ENCODE measurements around the gene ZNF689. TPM values are rescaled to one million over a fixed set of nuclear protein-coding genes. Genes with fewer than 3 reads are reported as not detected.

The ZNF689 gene
- total RNA-seq, 1 experiment from 2014 or later = 21.1 TPM

- Histone ChIP-seq H2BK5ac (ENCODE audit: insufficient read length, low read length) (no peak overlapping the region), H3K9ac (ENCODE audit: extremely low read depth, insufficient read length, low read length) (no peak overlapping the region), H2BK120ac (ENCODE audit: low read depth, low read length, poor library complexity, severe bottlenecking) (no peak overlapping the region), H3K56ac (ENCODE audit: insufficient read length, low read depth, low read length) (no peak overlapping the region), H3K4me1 (ENCODE audit: insufficient read depth, low read length) (peaks cover 3% of the 10 kb centered on the region; the same call in 1 of the 2 replicates), H3K27me3 (ENCODE audit: insufficient read depth, low read length) (no peaks in the 10 kb centered on the region), H3K4me2 (ENCODE audit: insufficient read depth, insufficient read length, low read length) (no peak overlapping the region), H3K79me2 (ENCODE audit: insufficient read depth, low read length) (no peaks in the 10 kb centered on the region), H4K91ac (ENCODE audit: insufficient read length, low read depth, low read length) (no peak overlapping the region), H2BK20ac (ENCODE audit: low read depth, low read length, poor library complexity, severe bottlenecking) (no peak overlapping the region), H3K23me2 (ENCODE audit: insufficient read length, low read depth, low read length, poor library complexity, severe bottlenecking) (peaks cover 4% of the 10 kb centered on the region), H3K14ac (ENCODE audit: insufficient read depth, low read length) (no peak overlapping the region), H3K23ac (ENCODE audit: insufficient read length, low read depth, low read length) (no peak overlapping the region), H3K9me3 (ENCODE audit: control insufficient read depth, low read depth, low read length) (no peaks in the 10 kb centered on the region), H2BK12ac (ENCODE audit: insufficient read length, low read depth, low read length) (no peak overlapping the region), H3T11ph (ENCODE audit: low read length) (no peak overlapping the region), H4K5ac (ENCODE audit: insufficient read length, low read depth, low read length) (no peak overlapping the region), H2AFZ (ENCODE audit: low read length) (no peak overlapping the region), H3K27ac (ENCODE audit: insufficient read length, low read depth, low read length) (no peak overlapping the region), H4K20me1 (ENCODE audit: control insufficient read depth, insufficient read depth, insufficient read length) (no peaks in the 10 kb centered on the region), H4K8ac (replicated peaks; ENCODE audit: insufficient read length, low read depth, low read length) (no peak overlapping the region), H2BK15ac (ENCODE audit: low read depth, low read length) (no peak overlapping the region), H3K4ac (ENCODE audit: low read depth, low read length) (no peak overlapping the region), H3K18ac (ENCODE audit: insufficient read length, low read depth, low read length) (no peak overlapping the region), H3K79me1 (ENCODE audit: insufficient read depth, low read depth, low read length, poor library complexity, severe bottlenecking) (no peaks in the 10 kb centered on the region), H2AK5ac (ENCODE audit: insufficient read length, low read length) (no peak overlapping the region)
- Mint-ChIP-seq H3K27me3 (ENCODE audit: low read depth) (peaks cover under 1% of the 10 kb centered on the region; the same call in 1 of the 2 replicates), H3K36me3 (ENCODE audit: insufficient read depth in 1 of 3, low read depth in 3 of 3) (peaks cover 5 to 32% (median 30%) of the 10 kb centered on the region in 3 experiments), H3K9me3 (peaks cover 0 to 3% of the 10 kb centered on the region in 2 experiments; a peak in 1 of 5 replicates), H3K27ac (peak overlapping the region in 1 of 3 experiments; percentile 55; a peak in 1 of 7 replicates), H3K4me3 (no peak overlapping the region), H3K4me1 (peaks cover 22 to 30% of the 10 kb centered on the region in 2 experiments)
- DNase-seq = no peak
- WGBS (ENCODE audit: extremely low coverage, insufficient read length, low lambda C conversion rate) = no CpG with 5 or more reads among the region's 4 CpGs
- no peak for TF ChIP-seq CTCF (conservative IDR thresholded peaks at IDR 0.05)
These were observed 57.2 kb downstream of the ZNF689 start for GRCh38 chr16:30552956-30553355.

Other genes starting within 250 kb of the ZNF689 start
- 25.6 and 25.8 TPM in 2 replicates for gene TBC1D10B, start 239.9 kb downstream of the ZNF689 start, total RNA-seq (2021)
- gene MYL11, start 235.6 kb downstream of the ZNF689 start, total RNA-seq (2021) = 0.70 and 1.4 TPM in 2 replicates
- gene SEPTIN1, start 227.8 kb downstream of the ZNF689 start, total RNA-seq (2021) = 1.4 and 2.5 TPM in 2 replicates
- gene ZNF48, start 215.0 kb downstream of the ZNF689 start, total RNA-seq (2021) = 57.3 and 61.2 TPM in 2 replicates
- 9.7 and 10.5 TPM in 2 replicates for gene ZNF771, start 202.8 kb downstream of the ZNF689 start, total RNA-seq (2021)
- gene DCTPP1, start 180.4 kb downstream of the ZNF689 start, total RNA-seq (2021) = 78.1 and 78.3 TPM in 2 replicates
- gene SEPHS2, start 164.5 kb downstream of the ZNF689 start, total RNA-seq (2021) = 52.6 and 54.1 TPM in 2 replicates
- gene ITGAL, start 137.6 kb downstream of the ZNF689 start, total RNA-seq (2021) = not detected in 2 replicates
- 39.0 and 40.0 TPM in 2 replicates for gene ZNF768, start 83.8 kb downstream of the ZNF689 start, total RNA-seq (2021)
- 17.5 and 18.4 TPM in 2 replicates for gene ZNF747, start 75.5 kb downstream of the ZNF689 start, total RNA-seq (2021)
- gene ZNF764, start 52.0 kb downstream of the ZNF689 start, total RNA-seq (2021) = 11.2 and 11.4 TPM in 2 replicates
- 4.3 and 4.5 TPM in 2 replicates for gene ZNF688, start 38.7 kb downstream of the ZNF689 start, total RNA-seq (2021)
- gene ZNF785, start 24.7 kb downstream of the ZNF689 start, total RNA-seq (2021) = 17.0 and 18.8 TPM in 2 replicates
- gene PRR14, start 40.6 kb upstream of the ZNF689 start, total RNA-seq (2021) = 11.6 and 13.6 TPM in 2 replicates
- 12.6 and 16.8 TPM in 2 replicates for gene FBRS, start 48.0 kb upstream of the ZNF689 start, total RNA-seq (2021)
- gene SRCAP, start 88.8 kb upstream of the ZNF689 start, total RNA-seq (2021) = 63.1 and 65.5 TPM in 2 replicates
- 46.6 and 47.9 TPM in 2 replicates for gene PHKG2, start 138.0 kb upstream of the ZNF689 start, total RNA-seq (2021)
- 5.4 and 7.4 TPM in 2 replicates for gene CFAP119, start 151.7 kb upstream of the ZNF689 start, total RNA-seq (2021)
- gene RNF40, start 151.9 kb upstream of the ZNF689 start, total RNA-seq (2021) = 103 and 106 TPM in 2 replicates
- 20.0 TPM in 2 replicates for gene ZNF629, start 176.8 kb upstream of the ZNF689 start, total RNA-seq (2021)

Measured in H9 (cell line).